SK-N-MC (cell line): Measurements from ENCODE around the gene ADGRL3.
"Not testable (repeated sequence)": the region's sequence is repeated elsewhere in the genome, so short reads cannot be mapped to it uniquely, and the experiment has no call there.

ENCODE experiments used
- DNase-seq: peaks from one replicate; pipeline ENCODE4 v3.0.0-alpha.2; 2011; ENCODE audit warnings: low read depth, low spot score
- H3K27ac ChIP-seq: fragments of 200-600 bp; sonication (generic); 2 replicates; pipeline ENCODE4 v1.5.1; 2016; ENCODE audit warnings: mixed run types
- H3K36me3 ChIP-seq: fragments of 200-600 bp; sonication (generic); 2 replicates; pipeline ENCODE4 v1.6.1; 2017; ENCODE audit warnings: antibody characterized with exemption, low read length, mixed read lengths; ENCODE audit not compliant: insufficient read depth
- H3K4me3 ChIP-seq: fragments of 200-600 bp; sonication (generic); 2 replicates; pipeline ENCODE4 v1.5.1; 2016
- H3K9ac ChIP-seq: fragments of 200-600 bp; sonication (generic); 2 replicates; pipeline ENCODE4 v1.8.0; 2017; ENCODE audit warnings: mixed run types, mixed read lengths; ENCODE audit not compliant: insufficient read length
- H3K9me3 ChIP-seq: fragments of 200-600 bp; sonication (generic); 2 replicates; pipeline ENCODE4 v1.6.1; 2017; ENCODE audit warnings: low read depth, mild to moderate bottlenecking, antibody characterized with exemption, low read length, moderate library complexity, mixed read lengths
- EZH2 ChIP-seq: fragments of 200-600 bp; sonication (generic); IDR thresholded peaks from one replicate; pipeline ENCODE4 v1.6.1; 2017; ENCODE audit warnings: antibody characterized with exemption
- FOXP2 ChIP-seq: optimal IDR thresholded peaks from 2 replicates; pipeline ENCODE3; 2011; ENCODE audit warnings: mild to moderate bottlenecking, moderate library complexity; ENCODE audit not compliant: insufficient read depth; ENCODE audit errors: extremely low read length, control extremely low read depth
- POLR2AphosphoS5 ChIP-seq: IDR thresholded peaks from 2 replicates; pipeline ENCODE4 v1.6.1; 2012; ENCODE audit warnings: mild to moderate bottlenecking, low read depth, low read length, borderline replicate concordance

ADGRL3 gene

DNA sequence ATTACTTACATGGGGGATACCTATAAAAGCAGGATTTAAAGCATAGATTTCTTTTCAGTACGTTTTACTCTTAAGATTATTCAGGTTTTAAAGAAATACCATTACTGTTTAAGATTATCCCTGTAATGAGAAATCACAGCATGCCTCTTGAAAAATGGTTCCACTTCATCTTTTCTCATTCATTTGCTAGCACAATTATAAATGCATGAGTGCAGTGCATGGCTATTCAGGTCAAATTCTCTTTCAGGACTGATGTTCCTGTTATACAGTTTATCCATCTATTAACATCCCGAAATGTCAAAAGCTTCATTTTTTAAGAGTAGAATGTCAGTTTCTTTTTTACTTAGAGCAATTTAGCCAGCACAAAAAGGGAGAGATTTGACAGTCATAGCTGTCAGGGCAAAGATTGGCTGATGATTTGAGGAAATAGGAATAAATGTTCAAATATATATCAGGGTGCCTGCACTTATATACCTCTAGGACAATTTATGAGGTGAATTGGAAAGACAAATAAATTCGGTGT lies 135.2 kb downstream of the ADGRL3 start:
- Histone ChIP-seq H3K9me3 (no peaks in the 10 kb centered on the region), H3K4me3 (no peak overlapping the region), H3K36me3 (no peaks in the 10 kb centered on the region), H3K27ac (no peak overlapping the region), H3K9ac (no peak overlapping the region)
- DNase-seq, result no peak
- no peak for TF ChIP-seq POLR2AphosphoS5
- no peak for TF ChIP-seq EZH2
- TF ChIP-seq FOXP2, result no peak

DNA sequence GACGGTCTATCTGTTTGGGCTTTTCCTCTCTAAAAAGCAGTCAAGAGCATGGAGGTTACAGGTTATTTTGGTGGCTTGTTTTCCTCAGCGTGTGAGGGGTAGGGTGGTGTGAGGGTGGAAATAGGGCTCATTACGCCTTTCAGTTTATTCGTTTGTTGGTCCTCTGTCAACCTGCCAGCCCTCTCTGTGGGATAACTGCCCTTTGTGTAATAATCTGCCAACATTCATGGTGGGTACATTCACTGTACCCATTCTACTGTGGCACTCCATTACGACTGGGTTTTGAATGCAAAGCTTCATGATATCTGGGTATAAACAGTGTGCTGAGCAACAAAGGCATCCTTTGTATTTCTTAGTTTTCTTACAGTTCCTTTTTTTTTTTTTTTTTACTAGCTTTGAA lies 136.4 kb downstream of the ADGRL3 start:
- no peak overlapping the region for H3K4me3 ChIP-seq
- TF ChIP-seq FOXP2, result no peak
- TF ChIP-seq EZH2, result no peak
- H3K9me3 ChIP-seq, result no peaks in the 10 kb centered on the region
- DNase-seq, result no peak
- no peak overlapping the region for H3K27ac ChIP-seq
- H3K9ac ChIP-seq, result no peak overlapping the region
- no peaks in the 10 kb centered on the region for H3K36me3 ChIP-seq

DNA sequence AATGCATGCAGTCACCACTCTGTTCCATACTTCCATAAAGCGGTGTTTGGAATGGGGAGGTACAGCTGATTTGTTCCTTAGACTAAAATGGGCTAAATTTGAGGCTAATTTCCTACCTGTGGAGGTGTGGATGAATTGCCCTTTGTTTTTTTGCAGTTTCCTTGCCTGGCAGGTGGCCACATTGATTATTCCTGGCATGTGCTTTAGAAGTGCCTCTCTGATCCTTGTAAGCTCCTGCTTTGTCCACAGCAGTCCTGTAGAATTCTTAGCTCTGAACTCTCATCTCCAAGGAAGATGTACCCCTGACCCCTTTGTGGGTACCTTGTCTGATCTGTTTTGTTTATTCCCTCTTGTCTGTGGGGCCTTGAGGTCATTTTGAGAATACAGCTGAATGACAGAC lies 136.8 kb downstream of the ADGRL3 start:
- Histone ChIP-seq H3K9me3 (no peaks in the 10 kb centered on the region), H3K36me3 (no peaks in the 10 kb centered on the region), H3K4me3 (no peak overlapping the region), H3K9ac (no peak overlapping the region), H3K27ac (no peak overlapping the region)
- TF ChIP-seq EZH2 (no peak), FOXP2 (no peak), POLR2AphosphoS5 (no peak)
- no peak for DNase-seq

DNA sequence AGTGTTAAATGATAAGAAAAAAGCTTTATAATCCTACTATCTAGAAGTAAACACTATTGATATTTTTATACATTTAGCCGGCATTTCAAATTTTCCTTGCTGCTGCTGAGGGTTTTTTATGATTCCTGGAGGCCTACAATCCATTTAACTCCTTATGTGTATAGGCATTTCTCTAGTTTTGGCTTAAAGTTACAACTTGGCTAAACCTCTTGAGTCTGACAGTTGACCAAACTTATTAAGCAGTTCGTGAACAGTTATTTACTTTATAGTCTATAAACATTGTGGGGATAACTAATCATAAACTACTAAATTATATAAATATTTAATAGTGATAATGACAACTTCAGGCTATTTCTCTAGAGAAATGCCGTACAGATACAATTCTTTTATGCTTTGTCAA lies 141.9 kb downstream of the ADGRL3 start:
- Histone ChIP-seq H3K4me3 (no peak overlapping the region), H3K9me3 (no peaks in the 10 kb centered on the region), H3K27ac (no peak overlapping the region), H3K9ac (no peak overlapping the region), H3K36me3 (no peaks in the 10 kb centered on the region)
- TF ChIP-seq POLR2AphosphoS5, result no peak
- no peak for TF ChIP-seq FOXP2
- TF ChIP-seq EZH2, result no peak
- no peak for DNase-seq

DNA sequence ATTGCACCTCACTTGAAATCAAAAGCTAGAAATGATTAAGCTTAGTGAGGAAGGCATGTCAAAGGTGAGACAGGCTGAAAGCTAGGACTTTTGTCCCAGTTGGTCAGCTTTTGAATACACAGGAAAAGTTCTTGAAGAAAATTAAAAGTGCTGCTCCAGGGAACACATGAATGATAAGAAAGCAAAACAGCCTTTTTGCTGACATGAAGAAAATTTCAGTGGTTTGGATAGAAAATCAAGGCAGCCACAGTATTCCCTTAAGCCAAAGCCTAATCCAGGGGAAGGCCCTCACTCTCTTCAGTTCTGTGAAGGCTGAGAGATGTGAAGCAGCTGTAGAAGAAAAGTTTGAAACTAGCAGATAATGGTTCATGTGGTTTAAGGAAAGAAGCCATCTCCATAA lies 150.8 kb downstream of the ADGRL3 start:
- H3K27ac ChIP-seq, result no peak overlapping the region
- no peak overlapping the region for H3K4me3 ChIP-seq
- TF ChIP-seq POLR2AphosphoS5 (no peak), FOXP2 (no peak), EZH2 (no peak)
- H3K36me3 ChIP-seq, result no peaks in the 10 kb centered on the region
- no peak for DNase-seq
- no peak overlapping the region for H3K9ac ChIP-seq
- H3K9me3 ChIP-seq, result 0 out of 2 replicates have a peak, but pooled peaks cover 5% of the 10 kb centered on the region

DNA sequence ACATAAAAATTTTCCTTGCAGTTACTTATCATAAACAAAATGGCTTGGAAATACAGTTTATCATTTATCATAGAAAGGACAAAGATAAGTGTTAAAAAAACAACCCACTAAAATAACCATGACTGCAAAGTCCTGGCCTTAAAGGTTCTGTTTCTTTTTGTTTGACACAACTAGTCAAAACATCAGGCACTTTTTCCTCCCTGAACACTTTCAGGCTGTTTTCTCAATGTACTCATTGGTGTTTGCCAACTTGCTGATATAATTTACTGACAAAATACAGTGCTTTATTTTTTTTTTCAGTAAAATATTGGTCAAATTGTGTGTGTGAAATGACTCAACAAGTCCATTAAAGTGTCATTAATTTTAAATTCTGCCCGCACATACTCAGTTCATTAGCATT lies 156.6 kb downstream of the ADGRL3 start:
- no peak for DNase-seq
- Histone ChIP-seq H3K9ac (no peak overlapping the region), H3K27ac (no peak overlapping the region), H3K9me3 (0 out of 2 replicates have a peak, but pooled peaks cover 6% of the 10 kb centered on the region), H3K4me3 (no peak overlapping the region), H3K36me3 (no peaks in the 10 kb centered on the region)
- TF ChIP-seq POLR2AphosphoS5 (no peak), EZH2 (no peak), FOXP2 (no peak)

DNA sequence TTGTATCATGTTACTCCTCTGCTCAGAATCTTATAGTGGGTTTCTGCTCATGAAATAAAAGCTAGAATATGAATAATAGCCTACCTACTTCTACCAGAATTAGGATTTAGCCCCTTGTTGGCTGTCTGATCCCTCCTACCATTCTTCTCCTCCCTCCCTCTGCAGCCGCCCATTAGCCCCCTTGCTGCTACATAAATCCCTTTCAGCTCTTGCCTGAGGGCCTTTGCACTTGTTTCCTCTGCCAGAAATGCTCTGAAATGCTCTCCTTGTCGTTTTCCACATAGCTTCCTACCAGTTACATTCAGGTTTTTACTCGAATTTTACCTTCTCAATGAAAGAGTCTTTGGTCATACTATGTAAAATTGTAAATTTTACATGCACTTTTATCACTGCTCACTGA lies 159.2 kb downstream of the ADGRL3 start:
- TF ChIP-seq EZH2 (no peak), POLR2AphosphoS5 (no peak)
- Histone ChIP-seq H3K27ac (no peak overlapping the region), H3K9ac (no peak overlapping the region), H3K36me3 (no peaks in the 10 kb centered on the region), H3K4me3 (no peak overlapping the region), H3K9me3 (0 out of 2 replicates have a peak, but pooled peaks cover 2% of the 10 kb centered on the region)
- no peak for DNase-seq

DNA sequence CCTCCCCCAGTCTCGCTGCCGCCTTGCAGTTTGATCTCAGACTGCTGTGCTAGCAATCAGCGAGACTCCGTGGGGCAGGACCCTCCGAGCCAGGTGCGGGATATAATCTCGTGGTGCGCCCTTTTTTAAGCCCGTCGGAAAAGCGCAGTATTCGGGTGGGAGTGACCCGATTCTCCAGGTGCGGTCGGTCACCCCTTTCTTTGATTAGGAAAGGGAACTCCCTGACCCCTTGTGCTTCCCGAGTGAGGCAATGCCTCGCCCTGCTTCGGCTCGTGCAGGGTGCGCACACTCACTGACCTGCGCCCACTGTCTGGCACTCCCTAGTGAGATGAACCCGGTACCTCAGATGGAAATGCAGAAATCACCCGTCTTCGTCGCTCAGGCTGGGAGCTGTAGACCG lies 172.7 kb downstream of the ADGRL3 start:
- DNase-seq, H3K36me3 ChIP-seq, H3K9ac ChIP-seq, H3K27ac ChIP-seq, H3K9me3 ChIP-seq, H3K4me3 ChIP-seq: not testable (repeated sequence)

DNA sequence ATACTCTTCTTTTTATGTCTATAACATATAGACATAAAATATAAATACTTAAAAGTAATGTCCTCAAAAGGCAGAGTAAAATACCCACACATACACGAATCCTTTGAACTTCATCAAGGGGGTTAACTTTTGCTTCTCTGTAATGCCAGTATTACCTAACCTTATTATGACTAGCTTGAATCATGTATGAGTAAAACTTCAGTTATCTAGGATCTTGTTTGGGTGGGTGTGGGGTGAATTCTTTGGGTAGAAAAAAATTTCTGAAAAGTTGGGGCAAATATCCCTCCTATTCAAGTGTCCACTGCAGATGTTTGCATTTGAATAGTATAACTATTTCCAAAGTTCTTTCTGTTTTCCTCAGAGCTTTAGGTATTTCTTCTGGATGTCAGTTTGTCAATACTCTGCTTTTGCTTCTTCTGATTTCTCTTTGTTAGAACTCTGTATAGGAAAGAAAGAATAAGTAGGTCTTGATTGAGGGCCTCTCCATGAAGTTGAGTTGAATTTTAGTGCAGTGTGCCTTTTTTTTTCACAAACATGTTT lies 173.8 kb downstream of the ADGRL3 start:
- Histone ChIP-seq H3K9me3 (no peaks in the 10 kb centered on the region), H3K4me3 (no peak overlapping the region)
- DNase-seq, result no peak

More for the DNA sequence above, 173.8 kb downstream of the ADGRL3 start:
- TF ChIP-seq POLR2AphosphoS5, result no peak
- TF ChIP-seq FOXP2, result no peak
- TF ChIP-seq EZH2, result no peak
- Histone ChIP-seq H3K36me3 (no peaks in the 10 kb centered on the region), H3K9ac (peak overlapping the region; percentile 43), H3K27ac (peak overlapping the region; percentile 50; the same call in 1 of the 2 replicates)
